GM12878 (cell line): Measurements from ENCODE around the gene SLC16A10. TPM values are rescaled to one million over a fixed set of nuclear protein-coding genes. Genes with fewer than 3 reads are reported as not detected.
"Not testable (repeated sequence)": the region's sequence is repeated elsewhere in the genome, so short reads cannot be mapped to it uniquely, and the experiment has no call there.

ENCODE experiments used
- ATAC-seq: fragments of 200-7000 bp; cut with Tn5 transposase; 3 replicates; pipeline ENCODE4 v1.9.1; 2020; ENCODE audit warnings: mild to moderate bottlenecking, moderate library complexity
- BruUV-seq: library from RNA; stranded (reverse); fragments of 400-500 nt; replicated peaks from 2 replicates; lab custom pipeline; 2021; lab: Mats Ljungman, UMichigan
- CTCF ChIA-PET: fragments of 300-600 bp; sonication (Branson Sonifier 250); formaldehyde crosslinking; extraction: SDS; loops from one replicate; lab custom pipeline; 2021; ENCODE audit warnings: inconsistent platforms; lab: Yijun Ruan, JAX
- POLR2A ChIA-PET: fragments of 350-600 bp; formaldehyde crosslinking; extraction: SDS; loops from one replicate; lab custom pipeline; 2021; ENCODE audit warnings: inconsistent platforms; lab: Charles Lee
- RAD21 ChIA-PET: fragments of 300-600 bp; sonication (Branson Sonifier 250); formaldehyde crosslinking; loops from one replicate; lab custom pipeline; 2023; ENCODE audit warnings: antibody characterized with exemption; ENCODE audit not compliant: unreplicated experiment; lab: Charles Lee
- SMC1A ChIA-PET: fragments of 300-600 bp; sonication (Branson Sonifier 250); formaldehyde crosslinking; loops from one replicate; lab custom pipeline; 2023; ENCODE audit not compliant: unreplicated experiment, uncharacterized antibody; lab: Charles Lee
- DNase-seq: peaks from one replicate; pipeline ENCODE4 v3.0.0-alpha.2; 2011; ENCODE audit warnings: low read depth, low spot score
- FAIRE-seq: peaks from 3 replicates; lab custom pipeline; 2011; peaks lifted over from hg19 to GRCh38; lab: Jason Lieb, UNC
- H2AFZ ChIP-seq: 2 replicates; pipeline ENCODE4 v1.6.0; 2011; ENCODE audit warnings: low read depth, low read length, control low read depth; ENCODE audit not compliant: control insufficient read depth
- H3K27ac ChIP-seq: 2 replicates; pipeline ENCODE4 v1.5.1; 2011; ENCODE audit warnings: control low read depth; ENCODE audit not compliant: control insufficient read depth, insufficient read depth
- H3K27me3 ChIP-seq, 2 experiments: replicated peaks in 1 of 2; 2 replicates each; pipeline versions ENCODE4 v1.6.0 to v1.6.1; 2011; ENCODE audit warnings: low read length in 1 of 2; ENCODE audit not compliant: control insufficient read depth in 2 of 2, insufficient read depth in 2 of 2
- H3K36me3 ChIP-seq, 2 experiments: 2 replicates each; pipeline ENCODE4 v1.5.1; 2011; ENCODE audit warnings: low read length in 1 of 2; ENCODE audit not compliant: control insufficient read depth in 2 of 2, insufficient read depth in 2 of 2
- H3K4me1 ChIP-seq: 2 replicates; pipeline ENCODE4 v1.6.1; 2011; ENCODE audit warnings: mild to moderate bottlenecking, low read length, moderate library complexity, mixed read lengths; ENCODE audit not compliant: control insufficient read depth, insufficient read depth
- H3K4me2 ChIP-seq: 2 replicates; pipeline ENCODE4 v1.6.0; 2011; ENCODE audit warnings: control low read depth; ENCODE audit not compliant: control insufficient read depth, insufficient read depth
- H3K4me3 ChIP-seq: fragments of 200-600 bp; sonication (generic); 2 replicates; pipeline ENCODE4 v1.5.1; 2016
- H3K79me2 ChIP-seq: 2 replicates; pipeline ENCODE4 v1.6.0; 2011; ENCODE audit warnings: low read length; ENCODE audit not compliant: control insufficient read depth, insufficient read depth
- H3K9ac ChIP-seq: 2 replicates; pipeline ENCODE4 v1.8.0; 2011; ENCODE audit warnings: low read length, control low read depth, mixed read lengths; ENCODE audit not compliant: control insufficient read depth, insufficient read depth
- H3K9me3 ChIP-seq: replicated peaks from 3 replicates; pipeline ENCODE4 v1.5.1; 2011; ENCODE audit warnings: mild to moderate bottlenecking, low read length; ENCODE audit not compliant: control insufficient read depth, insufficient read depth
- H4K20me1 ChIP-seq: 2 replicates; pipeline ENCODE4 v1.6.0; 2011; ENCODE audit not compliant: control insufficient read depth, insufficient read depth
- CREB1 ChIP-seq: IDR thresholded peaks from 2 replicates; pipeline ENCODE4 v1.6.1; 2012; ENCODE audit warnings: low read depth, mild to moderate bottlenecking, inconsistent platforms
- KLF5 ChIP-seq: fragments of 450-650 bp; IDR thresholded peaks from 2 replicates; pipeline ENCODE4 v1.6.1; 2014; ENCODE audit warnings: mild to moderate bottlenecking; ENCODE audit not compliant: partially characterized antibody
- NBN ChIP-seq: fragments of 450-650 bp; IDR thresholded peaks from 2 replicates; pipeline ENCODE4 v1.6.1; 2016
- RAD21 ChIP-seq: IDR thresholded peaks from 2 replicates; pipeline ENCODE4 v1.6.1; 2011; ENCODE audit warnings: mild to moderate bottlenecking, low read depth, low read length, moderate library complexity; ENCODE audit not compliant: insufficient read depth
- SMC3 ChIP-seq: IDR thresholded peaks from 2 replicates; pipeline ENCODE4 v1.6.1; 2011; ENCODE audit warnings: low read length, improper control_type of control experiment, borderline replicate concordance
- WGBS: methylation state at CpG from one replicate; pipeline ENCODE4 v1.1.6; 2016; ENCODE audit warnings: low lambda C conversion rate; ENCODE audit not compliant: insufficient replicate concordance, insufficient coverage; ENCODE audit errors: missing lambda C conversion rate; 5-methylcytosine and 5-hydroxymethylcytosine counted together
- in situ Hi-C: fragments of 300-500 bp; cut with MboI; formaldehyde crosslinking; loops from 9 replicates; pipeline ENCODE4 v1.14.3; 2018; ENCODE audit warnings: mixed read lengths
- intact Hi-C: fragments of 100-400 bp; cut with micrococcal nuclease; formaldehyde crosslinking; loops from one replicate; pipeline ENCODE4 v1.14.2; 2022; ENCODE audit not compliant: unreplicated experiment
- polyA plus RNA-seq, 11 experiments: library from polyadenylated mRNA; depleted of rRNA in 4 of 11; unstranded in 6 of 11; stranded (reverse) in 5 of 11; fragments of >200 nt; fragmentation: Nextera tagmentation in 4 of 11; fragmentation: Illumina TruSeq in 1 of 11; extraction: Ambion mirVana in 4 of 11; extraction: Trizol in 1 of 11; gene quantifications; 1 replicate in 1 of 11; 2 replicates in 10 of 11; pipeline versions ENCODE4 v1.2.1 to v1.2.3, GENCODE V29; 2011 to 2016; ENCODE audit warnings: inconsistent platforms in 2 of 11, missing spikeins in 2 of 11, low read depth in 1 of 11
- total RNA-seq, 4 experiments: library from RNA; depleted of rRNA in 3 of 4; stranded (reverse); fragments of >200 nt in 3 of 4; fragmentation: Illumina TruSeq in 1 of 4; extraction: Trizol in 1 of 4; gene quantifications; 2 replicates each; pipeline versions ENCODE4 v1.2.1 to v1.2.3, GENCODE V29; 2013 to 2021
- TF ChIP-seq, protein P1 (sequence below), 3 experiments: IDR thresholded peaks in 2 of 3; conservative IDR thresholded peaks in 1 of 3; 2 replicates each; pipeline ENCODE4 v1.5.1; 2011; ENCODE audit warnings: low read depth in 3 of 3, low read length in 3 of 3, mild to moderate bottlenecking in 3 of 3, control low read depth in 2 of 3, moderate library complexity in 2 of 3, inconsistent platforms in 1 of 3, mixed read lengths in 1 of 3; ENCODE audit not compliant: control insufficient read depth in 2 of 3, insufficient read depth in 1 of 3; ENCODE audit errors: extremely low read depth in 1 of 3

Gene SLC16A10
- total and polyA plus RNA-seq, 10 of the 15 experiments (the other 5 are each of a cell fraction or from before 2014, with no cell fraction given) = 2.3 to 19.0 (median 8.0) TPM

DNA sequence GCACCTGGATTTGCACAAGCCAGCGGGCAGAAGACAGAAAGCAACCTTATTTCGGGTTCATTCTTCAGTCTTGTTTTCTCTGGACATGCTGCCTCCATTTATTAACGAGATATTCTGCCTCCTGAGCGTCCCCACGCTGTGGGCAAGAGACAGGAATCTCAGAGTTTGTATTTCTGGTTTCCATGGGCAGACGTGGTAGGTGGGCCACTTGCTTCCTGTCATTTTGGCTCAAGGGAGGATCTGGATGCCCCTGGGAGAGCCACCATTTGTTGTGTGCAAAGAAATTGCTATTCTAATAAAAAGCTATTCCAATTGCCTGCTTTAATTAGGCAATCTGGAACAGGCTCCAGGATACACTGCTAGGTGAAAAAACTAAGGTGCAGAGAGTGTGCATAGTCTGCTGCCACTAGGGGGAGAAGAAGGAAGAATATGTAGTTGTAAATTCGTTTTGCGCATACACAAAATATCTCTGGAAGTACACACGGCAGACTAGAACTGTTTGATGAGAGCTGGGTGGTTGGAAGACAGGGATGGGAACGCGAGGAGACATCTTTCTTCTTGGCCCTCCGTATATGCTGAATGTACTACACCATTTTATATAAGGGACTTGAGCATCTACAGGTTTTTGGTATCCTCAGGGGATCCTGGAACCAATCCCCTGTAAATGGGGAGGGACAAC lies 30.1 kb upstream of the SLC16A10 start (continued):
- TF ChIP-seq RAD21 (peak; percentile 79), SMC3 (peak; percentile 87; the same call in 1 of the 2 replicates)

DNA sequence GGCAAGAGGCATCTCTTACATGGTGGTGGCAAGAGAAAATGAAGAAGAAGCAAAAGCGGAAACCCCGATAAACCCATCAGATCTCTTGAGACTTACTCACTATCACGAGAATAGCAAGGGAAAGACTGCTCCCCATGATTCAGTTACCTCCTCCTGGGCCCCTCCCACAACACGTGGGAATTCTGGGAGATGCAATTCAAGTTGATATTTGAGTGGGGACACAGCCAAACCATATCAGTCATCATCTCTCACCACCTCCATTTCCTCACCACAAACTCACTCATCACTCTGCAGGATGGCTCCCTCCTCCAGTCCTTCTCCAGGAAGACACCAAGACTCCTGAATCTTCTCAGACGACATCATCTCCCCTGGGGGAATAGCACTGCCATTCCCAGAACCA lies 25.8 kb upstream of the SLC16A10 start:
- ChIA-PET SMC1A (interaction anchor here (1.1 kb wide), 1 partner anchor 9 kb away, joined by 3 read pairs; no protein-coding TSS in a partner anchor), POLR2A (no interaction called here), CTCF (no interaction called here), RAD21 (no interaction called here)
- Histone ChIP-seq H3K4me1 (no peaks in the 10 kb centered on the region), H3K9ac (no peak overlapping the region), H3K27me3 (no peaks in the 10 kb centered on the region), H3K9me3 (no peaks in the 10 kb centered on the region; the same call in 2 of the 3 replicates), H2AFZ (no peak overlapping the region), H3K4me2 (no peak overlapping the region), H3K4me3 (no peak overlapping the region), H3K36me3 (no peaks in the 10 kb centered on the region), H3K79me2 (no peaks in the 10 kb centered on the region), H4K20me1 (no peaks in the 10 kb centered on the region), H3K27ac (no peak overlapping the region)
- FAIRE-seq (no peak), DNase-seq (no peak), ATAC-seq (no peak)
- in situ Hi-C loops = no loop called here
- TF ChIP-seq KLF5 = no peak
- no peak for TF ChIP-seq CREB1
- TF ChIP-seq, protein P1, sequence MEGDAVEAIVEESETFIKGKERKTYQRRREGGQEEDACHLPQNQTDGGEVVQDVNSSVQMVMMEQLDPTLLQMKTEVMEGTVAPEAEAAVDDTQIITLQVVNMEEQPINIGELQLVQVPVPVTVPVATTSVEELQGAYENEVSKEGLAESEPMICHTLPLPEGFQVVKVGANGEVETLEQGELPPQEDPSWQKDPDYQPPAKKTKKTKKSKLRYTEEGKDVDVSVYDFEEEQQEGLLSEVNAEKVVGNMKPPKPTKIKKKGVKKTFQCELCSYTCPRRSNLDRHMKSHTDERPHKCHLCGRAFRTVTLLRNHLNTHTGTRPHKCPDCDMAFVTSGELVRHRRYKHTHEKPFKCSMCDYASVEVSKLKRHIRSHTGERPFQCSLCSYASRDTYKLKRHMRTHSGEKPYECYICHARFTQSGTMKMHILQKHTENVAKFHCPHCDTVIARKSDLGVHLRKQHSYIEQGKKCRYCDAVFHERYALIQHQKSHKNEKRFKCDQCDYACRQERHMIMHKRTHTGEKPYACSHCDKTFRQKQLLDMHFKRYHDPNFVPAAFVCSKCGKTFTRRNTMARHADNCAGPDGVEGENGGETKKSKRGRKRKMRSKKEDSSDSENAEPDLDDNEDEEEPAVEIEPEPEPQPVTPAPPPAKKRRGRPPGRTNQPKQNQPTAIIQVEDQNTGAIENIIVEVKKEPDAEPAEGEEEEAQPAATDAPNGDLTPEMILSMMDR (IDR thresholded peaks at IDR 0.05 in 2 of 3, conservative IDR thresholded peaks at IDR 0.05 in 1 of 3; ENCODE audit: control insufficient read depth in 2 of 3, extremely low read depth in 1 of 3, insufficient read depth in 1 of 3, low read depth in 3 of 3, low read length in 3 of 3) = no peak
- TF ChIP-seq NBN = no peak
- 41% methylated on average over 5 of the region's 5 CpGs for WGBS
- BruUV-seq = no TSS peak
- intact Hi-C loops = no loop called here

DNA sequence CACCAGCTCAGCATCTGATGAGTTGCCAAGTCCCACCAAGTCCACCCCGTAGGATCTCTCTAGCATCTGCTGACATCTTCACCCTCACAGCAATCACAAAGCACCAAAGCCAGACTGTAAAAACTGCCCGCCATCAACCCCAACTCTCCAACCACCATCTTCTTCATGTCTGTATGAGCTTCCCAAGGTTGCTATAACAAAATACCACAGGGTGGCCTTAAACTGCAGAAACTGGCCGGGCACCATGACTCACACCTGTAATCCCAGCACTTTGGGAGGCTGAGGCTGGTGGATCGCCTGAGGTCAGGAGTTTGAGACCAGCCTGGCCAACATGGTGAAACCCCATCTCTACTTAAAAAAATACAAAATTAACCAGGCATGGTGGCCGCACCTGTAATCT lies 25.3 kb upstream of the SLC16A10 start:
- FAIRE-seq, H3K9ac ChIP-seq, CTCF ChIA-PET, H3K4me2 ChIP-seq, in situ Hi-C loops, DNase-seq, intact Hi-C loops, H3K27ac ChIP-seq, H3K36me3 ChIP-seq, H3K79me2 ChIP-seq, ATAC-seq, H2AFZ ChIP-seq, H3K4me3 ChIP-seq, POLR2A ChIA-PET, BruUV-seq, H3K27me3 ChIP-seq, H3K9me3 ChIP-seq, H3K4me1 ChIP-seq, H4K20me1 ChIP-seq: not testable (repeated sequence)
- ChIA-PET SMC1A (interaction anchor here (1.1 kb wide), 1 partner anchor 9 kb away, joined by 3 read pairs; no protein-coding TSS in a partner anchor), RAD21 (interaction anchor here (0.6 kb wide), 1 partner anchor 179 kb away, joined by 3 read pairs; no protein-coding TSS in a partner anchor)
- WGBS = 80% methylated on average over 5 of the region's 5 CpGs

DNA sequence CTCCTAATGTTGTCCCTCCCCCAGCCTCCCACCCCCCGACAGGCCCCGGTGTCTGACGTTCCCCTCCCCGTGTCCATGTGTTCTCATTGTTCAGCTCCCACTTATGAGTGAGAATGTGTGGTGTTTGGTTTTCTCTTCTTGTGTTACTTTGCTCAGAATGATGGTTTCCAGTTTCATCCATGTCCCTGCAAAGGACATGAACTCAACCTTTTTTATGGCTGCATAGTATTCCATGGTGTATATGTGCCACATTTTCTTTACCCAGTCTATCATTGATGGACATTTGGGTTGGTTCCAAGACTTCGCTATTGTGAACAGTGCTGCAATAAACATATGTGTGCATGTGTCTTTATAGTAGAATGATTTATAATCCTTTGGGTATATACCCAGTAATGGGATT lies 24.4 kb upstream of the SLC16A10 start:
- 87% methylated on average over 5 of the region's 5 CpGs for WGBS
- CTCF ChIA-PET, H3K4me1 ChIP-seq, FAIRE-seq, H3K36me3 ChIP-seq, in situ Hi-C loops, RAD21 ChIA-PET, intact Hi-C loops, DNase-seq, H3K9ac ChIP-seq, ATAC-seq, BruUV-seq, H3K27ac ChIP-seq, POLR2A ChIA-PET, H3K27me3 ChIP-seq, H2AFZ ChIP-seq, H3K4me3 ChIP-seq, SMC1A ChIA-PET, H3K9me3 ChIP-seq, H3K79me2 ChIP-seq, H4K20me1 ChIP-seq, H3K4me2 ChIP-seq: not testable (repeated sequence)
